Measurements from ENCODE around the gene LINC01488. TPM values are rescaled to one million over a fixed set of nuclear protein-coding genes. Genes with fewer than 3 reads are reported as not detected.

The LINC01488 gene
- total RNA-seq, 1 experiment from 2014 or later = not detected

GRCh38 chr11:69434471-69434931 is 47.0 kb upstream of the LINC01488 start:
- Histone ChIP-seq H3K4me2 (0 out of 2 replicates have a peak overlapping the region, but pooled peaks have one; percentile 11), H2AFZ (no peak overlapping the region), H3K9me3 (ENCODE audit: insufficient read depth, low read depth) (no peaks in the 10 kb centered on the region), H3K27ac (no peak overlapping the region), H3K79me2 (ENCODE audit: low read depth) (no peaks in the 10 kb centered on the region), H3K36me3 (ENCODE audit: low read depth) (no peaks in the 10 kb centered on the region), H3K9me2 (ENCODE audit: insufficient read depth) (no peaks in the 10 kb centered on the region), H3F3A (ENCODE audit: insufficient read depth, low read depth) (peaks cover 37% of the 10 kb centered on the region; the same call in 1 of the 2 replicates), H3K27me3 (ENCODE audit: insufficient read depth, low read depth) (no peaks in the 10 kb centered on the region), H4K20me1 (ENCODE audit: insufficient read depth) (no peaks in the 10 kb centered on the region), H3K4me1 (replicated peaks; ENCODE audit: insufficient read depth) (peaks cover 62% of the 10 kb centered on the region), H3K4me3 (no peak overlapping the region)
- peak; percentile 62 to 66 for DNase-seq
- BruUV-seq (replicated peaks) = no TSS peak
- intact Hi-C loops (cut with micrococcal nuclease; ENCODE audit: unreplicated experiment) = no loop called here
- TF ChIP-seq CTCF (conservative IDR thresholded peaks at IDR 0.05) (no peak), EZH2 (IDR thresholded peaks at IDR 0.05; ENCODE audit: low read depth) (no peak)
- ChIA-PET CTCF (no interaction called here), POLR2A (ENCODE audit: unreplicated experiment) (interaction anchor here (0.6 to 0.7 kb wide), 2 partner anchors 52 to 99 kb away, joined by 3 to 11 read pairs; no protein-coding TSS in a partner anchor)

GRCh38 chr11:69435161-69435986 is 46.1 kb upstream of the LINC01488 start:
- Histone ChIP-seq H3K79me2 (ENCODE audit: low read depth) (no peaks in the 10 kb centered on the region), H3K9me3 (ENCODE audit: insufficient read depth, low read depth) (no peaks in the 10 kb centered on the region), H3K27ac (no peak overlapping the region), H3K27me3 (ENCODE audit: insufficient read depth, low read depth) (no peaks in the 10 kb centered on the region), H3K4me3 (no peak overlapping the region), H3K9me2 (ENCODE audit: insufficient read depth) (no peaks in the 10 kb centered on the region), H3K36me3 (ENCODE audit: low read depth) (no peaks in the 10 kb centered on the region), H3K4me2 (no peak overlapping the region), H4K20me1 (ENCODE audit: insufficient read depth) (no peaks in the 10 kb centered on the region), H3F3A (ENCODE audit: insufficient read depth, low read depth) (peaks cover 37% of the 10 kb centered on the region; the same call in 1 of the 2 replicates), H2AFZ (no peak overlapping the region), H3K4me1 (replicated peaks; ENCODE audit: insufficient read depth) (peaks cover 61% of the 10 kb centered on the region)
- BruUV-seq (replicated peaks) = no TSS peak
- ChIA-PET CTCF (interaction anchor here (1.0 kb wide), 1 partner anchor 15 kb away, joined by 3 read pairs; no protein-coding TSS in a partner anchor), POLR2A (ENCODE audit: unreplicated experiment) (interaction anchor here (0.6 to 0.7 kb wide), 2 partner anchors 142 to 465 kb away, joined by 3 to 8 read pairs; no protein-coding TSS in a partner anchor)
- intact Hi-C loops (cut with micrococcal nuclease; ENCODE audit: unreplicated experiment) = no loop called here
- TF ChIP-seq EZH2 (IDR thresholded peaks at IDR 0.05; ENCODE audit: low read depth) (no peak), CTCF (conservative IDR thresholded peaks at IDR 0.05) (no peak)
- DNase-seq = peak in 1 of 2 experiments; percentile 33

- TF ChIP-seq EZH2 (IDR thresholded peaks at IDR 0.05; ENCODE audit: low read depth) = no peak
- TF ChIP-seq CTCF (conservative IDR thresholded peaks at IDR 0.05) = no peak
- ChIA-PET POLR2A (ENCODE audit: unreplicated experiment) (interaction anchor here (0.5 to 0.9 kb wide), 4 partner anchors 16 to 149 kb away, joined by 3 to 15 read pairs (median 3); no protein-coding TSS in a partner anchor), CTCF (interaction anchor here (0.6 to 1.2 kb wide), 5 partner anchors 16 to 140 kb away, joined by 3 read pairs; no protein-coding TSS in a partner anchor)
- peak overlapping the region; percentile 45; the same call in 1 of the 2 replicates for H3K27ac ChIP-seq
- no peaks in the 10 kb centered on the region for H4K20me1 ChIP-seq (ENCODE audit: insufficient read depth)
- H2AFZ ChIP-seq = no peak overlapping the region
- H3K27me3 ChIP-seq (ENCODE audit: insufficient read depth, low read depth) = no peaks in the 10 kb centered on the region
- BruUV-seq (replicated peaks) = TSS peak; percentile 22
- peak overlapping the region; percentile 21 for H3K4me2 ChIP-seq
- no peak overlapping the region for H3K4me3 ChIP-seq
- H3K9me3 ChIP-seq (ENCODE audit: insufficient read depth, low read depth) = no peaks in the 10 kb centered on the region
- intact Hi-C loops (cut with micrococcal nuclease; ENCODE audit: unreplicated experiment) = loop anchor here (2.0 kb wide), 1 partner anchor 330 kb away; no protein-coding TSS in a partner anchor
- no peaks in the 10 kb centered on the region for H3K9me2 ChIP-seq (ENCODE audit: insufficient read depth)
- H3K4me1 ChIP-seq (replicated peaks; ENCODE audit: insufficient read depth) = peaks cover 59% of the 10 kb centered on the region
- H3K79me2 ChIP-seq (ENCODE audit: low read depth) = no peaks in the 10 kb centered on the region
- peaks cover 33% of the 10 kb centered on the region; the same call in 1 of the 2 replicates for H3F3A ChIP-seq (ENCODE audit: insufficient read depth, low read depth)
- DNase-seq = no peak
- H3K36me3 ChIP-seq (ENCODE audit: low read depth) = no peaks in the 10 kb centered on the region
These were observed 45.2 kb upstream of the LINC01488 start for GRCh38 chr11:69436041-69436982.

Measured in PC-9 (cell line).